GM12891 (cell line): ENCODE measurements around the gene ANKH.

ENCODE experiments used
- POLR2A ChIP-seq: IDR thresholded peaks from 2 replicates; pipeline ENCODE4 v1.6.1; 2011; ENCODE audit warnings: low read depth, low read length, control low read depth
- POLR2AphosphoS5 ChIP-seq: IDR thresholded peaks from 2 replicates; pipeline ENCODE4 v1.6.1; 2011; ENCODE audit warnings: low read depth, low read length, control low read depth
- SPI1 ChIP-seq: IDR thresholded peaks from 2 replicates; pipeline ENCODE4 v1.6.1; 2011; ENCODE audit warnings: low read depth, low read length, control low read depth
- TAF1 ChIP-seq: IDR thresholded peaks from 2 replicates; pipeline ENCODE4 v1.6.1; 2011; ENCODE audit warnings: low read depth, low read length, control low read depth

DNA sequence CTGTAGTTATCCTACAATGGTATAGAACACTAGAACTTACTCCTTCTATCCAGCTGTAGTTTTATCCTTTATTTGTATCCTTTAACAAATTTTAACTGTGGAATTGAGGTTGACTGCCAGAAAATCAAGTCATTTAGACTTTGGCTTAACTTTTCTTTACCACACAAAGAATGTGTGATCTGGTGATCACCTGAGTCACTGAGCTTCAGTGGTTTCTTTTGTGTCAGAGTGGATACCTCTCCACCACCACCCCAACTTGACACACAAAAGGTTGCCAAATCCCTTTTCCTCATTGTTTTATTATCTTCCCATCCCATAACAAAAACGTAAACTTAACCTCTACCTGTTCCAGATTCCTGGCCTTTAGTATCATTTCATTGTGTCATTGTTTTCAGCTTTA is 201.6 kb downstream of the ANKH start:
- TF ChIP-seq POLR2A (no peak), POLR2AphosphoS5 (no peak), SPI1 (no peak), TAF1 (no peak)
